ENCODE measurements around the gene PLB1.

Gene PLB1, protein sequence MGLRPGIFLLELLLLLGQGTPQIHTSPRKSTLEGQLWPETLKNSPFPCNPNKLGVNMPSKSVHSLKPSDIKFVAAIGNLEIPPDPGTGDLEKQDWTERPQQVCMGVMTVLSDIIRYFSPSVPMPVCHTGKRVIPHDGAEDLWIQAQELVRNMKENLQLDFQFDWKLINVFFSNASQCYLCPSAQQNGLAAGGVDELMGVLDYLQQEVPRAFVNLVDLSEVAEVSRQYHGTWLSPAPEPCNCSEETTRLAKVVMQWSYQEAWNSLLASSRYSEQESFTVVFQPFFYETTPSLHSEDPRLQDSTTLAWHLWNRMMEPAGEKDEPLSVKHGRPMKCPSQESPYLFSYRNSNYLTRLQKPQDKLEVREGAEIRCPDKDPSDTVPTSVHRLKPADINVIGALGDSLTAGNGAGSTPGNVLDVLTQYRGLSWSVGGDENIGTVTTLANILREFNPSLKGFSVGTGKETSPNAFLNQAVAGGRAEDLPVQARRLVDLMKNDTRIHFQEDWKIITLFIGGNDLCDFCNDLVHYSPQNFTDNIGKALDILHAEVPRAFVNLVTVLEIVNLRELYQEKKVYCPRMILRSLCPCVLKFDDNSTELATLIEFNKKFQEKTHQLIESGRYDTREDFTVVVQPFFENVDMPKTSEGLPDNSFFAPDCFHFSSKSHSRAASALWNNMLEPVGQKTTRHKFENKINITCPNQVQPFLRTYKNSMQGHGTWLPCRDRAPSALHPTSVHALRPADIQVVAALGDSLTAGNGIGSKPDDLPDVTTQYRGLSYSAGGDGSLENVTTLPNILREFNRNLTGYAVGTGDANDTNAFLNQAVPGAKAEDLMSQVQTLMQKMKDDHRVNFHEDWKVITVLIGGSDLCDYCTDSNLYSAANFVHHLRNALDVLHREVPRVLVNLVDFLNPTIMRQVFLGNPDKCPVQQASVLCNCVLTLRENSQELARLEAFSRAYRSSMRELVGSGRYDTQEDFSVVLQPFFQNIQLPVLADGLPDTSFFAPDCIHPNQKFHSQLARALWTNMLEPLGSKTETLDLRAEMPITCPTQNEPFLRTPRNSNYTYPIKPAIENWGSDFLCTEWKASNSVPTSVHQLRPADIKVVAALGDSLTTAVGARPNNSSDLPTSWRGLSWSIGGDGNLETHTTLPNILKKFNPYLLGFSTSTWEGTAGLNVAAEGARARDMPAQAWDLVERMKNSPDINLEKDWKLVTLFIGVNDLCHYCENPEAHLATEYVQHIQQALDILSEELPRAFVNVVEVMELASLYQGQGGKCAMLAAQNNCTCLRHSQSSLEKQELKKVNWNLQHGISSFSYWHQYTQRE (N-terminal part only)

GRCh38 chr2:28495551-28496250, at the start of gene PLB1:
Gene PLB1 (plus strand): TSS chr2:28496060. CDS start chr2:28496115, 55 bp downstream.
- in situ Hi-C loops (cut with HindIII; ENCODE audit: low sequenced_read_pairs), result no loop called here

DNA sequence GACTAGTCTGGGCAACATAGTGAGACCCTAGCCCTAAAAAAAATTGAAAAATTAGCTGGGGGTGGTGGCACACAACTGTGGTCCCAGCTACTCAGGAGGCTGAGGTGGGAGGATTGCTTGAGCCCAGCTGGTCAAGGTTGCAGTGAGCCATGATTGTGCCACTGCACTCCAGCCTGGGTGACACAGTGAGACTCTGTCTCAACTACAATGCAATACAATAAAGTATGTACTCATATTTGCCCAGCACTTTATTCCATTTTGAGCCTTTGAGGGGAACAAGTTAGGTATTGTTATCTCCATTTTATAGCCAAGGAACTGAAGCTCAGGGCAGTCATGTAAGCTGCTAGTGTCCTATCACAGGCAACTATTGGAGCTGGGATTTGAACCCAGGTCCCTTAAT, 49.3 kb upstream of the PLB1 start:
- in situ Hi-C loops (cut with HindIII; ENCODE audit: low sequenced_read_pairs), result no loop called here

- in situ Hi-C loops (cut with HindIII; ENCODE audit: low sequenced_read_pairs), result no loop called here
Measured at GRCh38 chr2:28447086-28447485, 48.8 kb upstream of the PLB1 start.

DNA sequence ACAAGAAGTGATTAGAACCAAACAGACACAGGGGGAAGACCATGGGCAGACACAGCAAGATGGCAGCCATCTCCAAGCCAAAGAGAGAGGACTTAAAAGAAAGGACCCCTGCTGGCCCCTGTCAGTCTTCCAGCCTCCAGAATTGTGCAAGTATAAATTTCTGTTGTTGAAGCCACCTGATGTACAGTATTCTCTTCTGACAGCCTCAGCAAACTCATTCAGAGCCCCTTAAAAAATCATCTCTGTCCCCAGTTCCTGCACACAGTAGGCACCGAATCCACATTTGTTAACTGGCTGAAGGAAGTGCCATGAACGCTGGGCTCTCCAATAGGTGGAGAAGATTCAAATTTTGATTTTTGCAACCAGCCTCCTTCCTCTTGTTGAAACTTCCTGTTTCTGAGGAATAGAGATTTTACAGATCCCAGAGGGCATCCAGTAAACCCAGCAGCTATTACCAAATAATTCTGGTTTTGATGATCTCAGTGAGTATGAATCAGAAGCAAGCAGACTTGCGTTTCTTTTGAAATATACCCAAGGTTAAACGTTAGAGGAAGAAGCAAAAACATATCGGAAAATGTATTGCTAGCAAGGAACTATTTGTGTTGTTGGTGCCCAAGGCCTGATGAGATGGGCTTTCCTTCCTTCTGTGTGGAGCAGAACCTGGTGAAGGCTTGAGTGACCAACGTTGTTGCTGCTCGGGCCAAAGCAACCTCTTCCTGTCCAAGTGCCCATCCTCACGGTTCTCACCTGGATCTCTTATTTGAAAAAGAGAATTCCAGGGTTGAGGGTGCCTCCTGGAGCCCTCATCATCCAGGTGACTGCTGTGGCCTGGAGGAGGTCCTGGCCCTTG, 47.7 kb upstream of the PLB1 start:
- in situ Hi-C loops (cut with HindIII; ENCODE audit: low sequenced_read_pairs), result no loop called here

DNA sequence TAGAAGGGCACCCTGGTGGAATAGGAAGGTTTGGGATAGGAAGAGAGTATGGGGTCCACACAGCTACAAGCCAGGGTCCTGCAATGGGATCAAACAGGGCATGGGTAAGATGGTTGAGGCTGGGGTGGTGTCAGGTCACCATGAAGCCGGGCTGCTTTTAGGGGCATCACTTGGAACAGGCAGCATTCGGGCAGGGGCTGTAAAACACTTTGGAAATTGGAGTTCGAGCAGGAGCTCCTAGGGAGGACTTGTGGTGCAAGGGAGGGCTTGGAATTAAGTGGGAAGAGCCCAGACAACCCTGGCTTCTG, 47.1 kb upstream of the PLB1 start:
- in situ Hi-C loops (cut with HindIII; ENCODE audit: low sequenced_read_pairs), result no loop called here

DNA sequence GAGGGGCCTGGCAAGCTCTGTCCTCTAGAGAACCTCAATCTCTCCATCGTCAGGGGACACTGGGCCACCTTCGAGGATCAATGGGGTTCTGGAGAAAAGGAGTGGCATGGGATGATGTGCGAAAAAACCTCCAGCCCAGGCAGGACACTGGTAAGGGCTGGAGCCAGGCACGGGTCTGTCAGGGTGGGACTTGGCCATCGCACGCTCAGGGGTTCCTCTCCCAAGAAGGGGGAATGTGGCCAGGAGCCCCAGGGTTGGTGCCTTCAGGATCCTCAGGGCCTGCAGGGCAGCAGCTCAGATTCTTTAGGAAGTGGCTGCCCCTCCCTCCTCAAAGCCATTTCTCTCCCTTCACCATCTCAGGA, 46.8 kb upstream of the PLB1 start:
- in situ Hi-C loops (cut with HindIII; ENCODE audit: low sequenced_read_pairs), result no loop called here

GRCh38 chr2:28449488-28450395, 46.1 kb upstream of the PLB1 start:
- in situ Hi-C loops (cut with HindIII; ENCODE audit: low sequenced_read_pairs), result no loop called here

DNA sequence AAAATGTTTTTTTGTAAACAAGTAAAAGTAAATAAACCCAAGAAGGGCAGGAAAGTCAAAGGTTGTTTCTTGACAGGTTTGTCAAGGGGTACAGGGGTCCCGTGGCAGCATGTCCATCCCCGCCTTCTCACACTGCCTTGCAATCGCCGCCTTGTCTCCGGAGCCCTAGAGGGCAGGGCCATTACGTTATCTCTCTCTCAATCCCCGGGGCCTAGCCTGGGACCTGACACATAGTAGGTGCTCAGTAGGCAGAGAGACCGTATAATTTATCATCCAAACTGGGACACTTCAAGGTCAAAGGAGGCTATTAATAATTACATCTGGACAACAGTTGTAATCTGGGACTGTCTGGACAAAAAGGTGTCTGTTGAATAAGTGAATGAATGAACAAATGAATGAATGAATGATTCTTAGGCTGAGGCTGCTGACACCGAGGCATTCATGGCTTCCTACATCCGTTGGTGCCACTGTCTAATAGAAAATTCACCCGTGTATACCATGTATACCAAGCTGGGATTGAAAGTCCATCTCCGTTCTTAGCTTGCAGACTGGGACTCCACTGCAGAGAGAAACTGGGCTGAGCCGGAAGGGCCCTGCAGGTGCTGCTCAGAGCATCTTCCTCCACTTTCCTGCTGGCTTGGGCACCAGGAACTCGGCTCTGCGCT, 44.8 kb upstream of the PLB1 start:
- in situ Hi-C loops (cut with HindIII; ENCODE audit: low sequenced_read_pairs), result no loop called here

GRCh38 chr2:28451793-28452533, 43.9 kb upstream of the PLB1 start:
- in situ Hi-C loops (cut with HindIII; ENCODE audit: low sequenced_read_pairs), result no loop called here

GRCh38 chr2:28452534-28453081, 43.3 kb upstream of the PLB1 start:
- in situ Hi-C loops (cut with HindIII; ENCODE audit: low sequenced_read_pairs), result no loop called here

DNA sequence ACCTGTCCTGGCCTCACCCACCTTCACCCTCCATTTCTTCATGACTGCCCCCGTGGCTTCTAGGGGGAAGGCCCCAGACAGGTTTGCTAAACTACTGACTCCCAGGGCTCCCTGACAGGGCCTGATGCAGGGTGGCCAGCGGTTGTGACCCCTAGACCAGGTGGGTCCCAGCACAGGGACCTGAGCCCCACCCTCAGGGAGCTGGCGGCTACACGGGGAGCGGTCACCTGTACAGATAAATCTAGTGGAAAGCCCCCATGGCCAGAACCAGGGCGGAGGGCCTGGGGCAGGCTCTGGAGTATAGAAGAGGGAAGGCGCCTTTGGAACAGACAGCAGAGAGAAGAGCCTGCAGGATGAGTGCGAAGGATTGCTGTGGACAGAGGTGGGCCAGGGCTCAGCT, 42.5 kb upstream of the PLB1 start:
- in situ Hi-C loops (cut with HindIII; ENCODE audit: low sequenced_read_pairs), result no loop called here

- in situ Hi-C loops (cut with HindIII; ENCODE audit: low sequenced_read_pairs), result no loop called here
Measured at GRCh38 chr2:28454016-28454930, 41.6 kb upstream of the PLB1 start.

- in situ Hi-C loops (cut with HindIII; ENCODE audit: low sequenced_read_pairs), result no loop called here
Measured at GRCh38 chr2:28457237-28457636, 38.6 kb upstream of the PLB1 start.

DNA sequence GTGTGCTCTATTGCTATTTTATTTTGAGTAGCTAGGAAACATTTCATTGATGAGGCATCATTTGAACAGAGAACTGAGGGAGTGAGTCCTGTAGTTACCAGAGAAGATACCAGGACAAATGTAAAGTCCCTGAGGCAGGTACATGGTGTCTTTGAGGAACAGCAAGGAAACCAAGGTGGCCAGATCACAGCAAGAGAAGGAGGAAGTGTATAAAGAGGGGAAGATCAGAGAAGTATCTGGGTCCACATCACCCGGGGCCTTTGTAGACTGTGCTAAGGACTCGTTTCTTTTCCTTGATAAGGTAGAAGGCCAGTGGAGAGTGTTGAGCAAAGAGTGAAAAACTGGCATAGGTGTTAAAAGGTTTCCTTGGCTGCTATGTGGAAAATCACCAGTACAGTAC, 34.8 kb upstream of the PLB1 start:
- in situ Hi-C loops (cut with HindIII; ENCODE audit: low sequenced_read_pairs), result no loop called here

GRCh38 chr2:28462122-28462521, 33.7 kb upstream of the PLB1 start:
- in situ Hi-C loops (cut with HindIII; ENCODE audit: low sequenced_read_pairs), result no loop called here

DNA sequence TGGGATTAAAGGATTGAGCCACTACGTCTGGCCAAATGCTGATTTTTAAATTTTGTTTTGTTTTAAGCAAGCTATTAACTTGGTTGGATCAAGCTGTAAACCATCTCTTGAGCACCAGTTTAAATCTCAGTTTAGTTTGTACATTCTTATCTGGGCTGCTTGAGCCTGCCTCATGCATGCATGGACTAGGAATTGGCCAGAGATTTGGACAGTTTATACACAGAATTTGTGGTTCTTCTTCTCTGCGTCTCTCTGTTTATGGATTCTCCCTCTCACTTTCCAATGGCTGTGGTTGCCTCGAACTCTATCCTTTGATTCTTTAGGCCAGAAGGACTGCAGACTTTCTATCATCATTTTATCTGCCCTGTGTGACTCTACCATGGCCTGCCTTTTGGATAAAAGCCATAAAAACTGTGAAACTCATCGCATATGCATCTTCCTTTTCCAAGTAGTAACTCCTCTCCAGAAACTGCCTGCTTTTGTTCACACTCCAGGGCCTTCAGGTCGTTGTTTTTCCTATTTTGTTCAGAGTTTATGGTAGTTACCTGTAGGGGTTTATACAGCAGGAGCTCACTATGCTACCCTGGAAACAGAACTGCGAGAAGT, 32.5 kb upstream of the PLB1 start:
- in situ Hi-C loops (cut with HindIII; ENCODE audit: low sequenced_read_pairs), result no loop called here

All from DLD1 (cell line).